ENCODE results near the gene LRRC32. TPM values are rescaled to one million over a fixed set of nuclear protein-coding genes. Genes with fewer than 3 reads are reported as not detected.

LRRC32 gene
- total RNA-seq, 1 donor from 2014 or later: 24.4 TPM

GRCh38 chr11:76658231-76658630, 12.3 kb downstream of the LRRC32 start:
- Mint-ChIP-seq H3K9me3 (ENCODE audit: unreplicated experiment) (no peaks in the 10 kb centered on the region), H3K4me3 (ENCODE audit: unreplicated experiment) (no peak overlapping the region), H3K4me1 (ENCODE audit: low read depth, unreplicated experiment) (peaks cover 10% of the 10 kb centered on the region), H3K36me3 (ENCODE audit: low read depth, unreplicated experiment) (peaks cover 30% of the 10 kb centered on the region), H3K27me3 (ENCODE audit: low read depth, unreplicated experiment) (peaks cover 53% of the 10 kb centered on the region), H3K27ac (ENCODE audit: unreplicated experiment) (no peak overlapping the region)
- no peaks in the 10 kb centered on the region for H3K9me3 ChIP-seq (ENCODE audit: insufficient read depth, low read depth, low read length)
- FAIRE-seq (no peak), DNase-seq (ENCODE audit: low read depth) (no peak)
- no peaks in the 10 kb centered on the region for H3K27me3 ChIP-seq (ENCODE audit: insufficient read depth, low read length)
- H3K27ac ChIP-seq (ENCODE audit: low read depth, low read length): no peak overlapping the region
- H3K4me3 ChIP-seq (ENCODE audit: insufficient read depth, low read depth, low read length): no peak overlapping the region
- H3K9ac ChIP-seq (ENCODE audit: low read length): no peak overlapping the region
- no peaks in the 10 kb centered on the region for H3K79me2 ChIP-seq (ENCODE audit: insufficient read depth, low read length)
- no peak overlapping the region for H2AFZ ChIP-seq (ENCODE audit: low read depth, low read length)
- H3K36me3 ChIP-seq (ENCODE audit: insufficient read depth, low read length): no peaks in the 10 kb centered on the region
- H3K4me1 ChIP-seq (ENCODE audit: insufficient read depth, low read length): peaks cover 15% of the 10 kb centered on the region
- no peaks in the 10 kb centered on the region for H4K20me1 ChIP-seq (ENCODE audit: insufficient read depth, low read length)
- no peak for TF ChIP-seq EZH2 (IDR thresholded peaks at IDR 0.05; ENCODE audit: insufficient read depth, low read length)
- TF ChIP-seq, protein P1, sequence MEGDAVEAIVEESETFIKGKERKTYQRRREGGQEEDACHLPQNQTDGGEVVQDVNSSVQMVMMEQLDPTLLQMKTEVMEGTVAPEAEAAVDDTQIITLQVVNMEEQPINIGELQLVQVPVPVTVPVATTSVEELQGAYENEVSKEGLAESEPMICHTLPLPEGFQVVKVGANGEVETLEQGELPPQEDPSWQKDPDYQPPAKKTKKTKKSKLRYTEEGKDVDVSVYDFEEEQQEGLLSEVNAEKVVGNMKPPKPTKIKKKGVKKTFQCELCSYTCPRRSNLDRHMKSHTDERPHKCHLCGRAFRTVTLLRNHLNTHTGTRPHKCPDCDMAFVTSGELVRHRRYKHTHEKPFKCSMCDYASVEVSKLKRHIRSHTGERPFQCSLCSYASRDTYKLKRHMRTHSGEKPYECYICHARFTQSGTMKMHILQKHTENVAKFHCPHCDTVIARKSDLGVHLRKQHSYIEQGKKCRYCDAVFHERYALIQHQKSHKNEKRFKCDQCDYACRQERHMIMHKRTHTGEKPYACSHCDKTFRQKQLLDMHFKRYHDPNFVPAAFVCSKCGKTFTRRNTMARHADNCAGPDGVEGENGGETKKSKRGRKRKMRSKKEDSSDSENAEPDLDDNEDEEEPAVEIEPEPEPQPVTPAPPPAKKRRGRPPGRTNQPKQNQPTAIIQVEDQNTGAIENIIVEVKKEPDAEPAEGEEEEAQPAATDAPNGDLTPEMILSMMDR (IDR thresholded peaks at IDR 0.05; ENCODE audit: insufficient read depth, low read depth, low read length): no peak
- no peak overlapping the region for H3K4me2 ChIP-seq (ENCODE audit: low read length)

GRCh38 chr11:76657187-76658170, 13.1 kb downstream of the LRRC32 start:
- no peaks in the 10 kb centered on the region for H3K9me3 Mint-ChIP-seq (ENCODE audit: unreplicated experiment)
- H4K20me1 ChIP-seq (ENCODE audit: insufficient read depth, low read length): no peaks in the 10 kb centered on the region
- no peak for DNase-seq (ENCODE audit: low read depth)
- H3K36me3 Mint-ChIP-seq (ENCODE audit: low read depth, unreplicated experiment): peaks cover 26% of the 10 kb centered on the region
- no peak overlapping the region for H3K9ac ChIP-seq (ENCODE audit: low read length)
- H3K36me3 ChIP-seq (ENCODE audit: insufficient read depth, low read length): no peaks in the 10 kb centered on the region
- peaks cover 10% of the 10 kb centered on the region for H3K4me1 Mint-ChIP-seq (ENCODE audit: low read depth, unreplicated experiment)
- no peaks in the 10 kb centered on the region for H3K9me3 ChIP-seq (ENCODE audit: insufficient read depth, low read depth, low read length)
- H3K27ac ChIP-seq (ENCODE audit: low read depth, low read length): no peak overlapping the region
- H2AFZ ChIP-seq (ENCODE audit: low read depth, low read length): no peak overlapping the region
- H3K79me2 ChIP-seq (ENCODE audit: insufficient read depth, low read length): no peaks in the 10 kb centered on the region
- H3K4me3 ChIP-seq (ENCODE audit: insufficient read depth, low read depth, low read length): no peak overlapping the region
- peaks cover 47% of the 10 kb centered on the region for H3K27me3 Mint-ChIP-seq (ENCODE audit: low read depth, unreplicated experiment)
- no peak overlapping the region for H3K27ac Mint-ChIP-seq (ENCODE audit: unreplicated experiment)
- TF ChIP-seq, protein P1 (IDR thresholded peaks at IDR 0.05; ENCODE audit: insufficient read depth, low read depth, low read length): no peak
- no peak for TF ChIP-seq EZH2 (IDR thresholded peaks at IDR 0.05; ENCODE audit: insufficient read depth, low read length)
- no peaks in the 10 kb centered on the region for H3K27me3 ChIP-seq (ENCODE audit: insufficient read depth, low read length)
- no peak overlapping the region for H3K4me3 Mint-ChIP-seq (ENCODE audit: unreplicated experiment)
- H3K4me1 ChIP-seq (ENCODE audit: insufficient read depth, low read length): peaks cover 15% of the 10 kb centered on the region
- no peak for FAIRE-seq
- no peak overlapping the region for H3K4me2 ChIP-seq (ENCODE audit: low read length)

All from astrocyte (in vitro differentiated cells and primary cell).